ENCODE results near the gene SEC14L6. TPM values are rescaled to one million over a fixed set of nuclear protein-coding genes. Genes with fewer than 3 reads are reported as not detected.

SEC14L6 gene
- total RNA-seq, 4 donors from 2014 or later = not detected

DNA sequence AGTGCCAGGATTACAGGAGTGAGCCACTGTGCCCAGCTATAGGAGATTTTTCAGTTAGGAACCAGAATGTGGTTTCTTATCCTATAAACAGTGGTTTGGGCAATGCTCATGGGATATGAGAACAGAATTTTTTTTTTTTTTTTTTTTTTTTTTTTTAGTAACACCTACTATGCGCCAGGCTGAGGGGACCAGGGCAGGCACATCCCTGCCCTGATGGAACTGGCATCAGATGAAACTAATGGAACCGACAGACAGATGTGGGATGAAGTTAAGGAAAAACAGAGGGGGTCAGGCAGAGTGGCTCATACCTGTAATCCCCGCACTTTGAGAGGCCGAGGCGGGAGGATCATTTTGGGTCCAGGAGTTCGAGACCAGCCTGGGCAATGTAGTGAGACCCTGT, 45.9 kb downstream of the SEC14L6 start:
- ATAC-seq (no peak), DNase-seq (no peak)
- Histone ChIP-seq H3K9me3 (no peaks in the 10 kb centered on the region), H3K36me3 (no peaks in the 10 kb centered on the region), H3K4me3 (no peak overlapping the region), H3K4me1 (no peaks in the 10 kb centered on the region), H3K27me3 (peaks cover 28 to 36% (median 28%) of the 10 kb centered on the region in 3 donors), H3K27ac (no peak overlapping the region)
- in situ Hi-C loops (cut with MboI; ENCODE audit: low sequenced_read_pairs in 4 of 4) (no loop called here), intact Hi-C loops (cut with DNase I; ENCODE audit: low total_unique reads) (no loop called here)
- TF ChIP-seq POLR2A (IDR thresholded peaks at IDR 0.05) (no peak), CTCF (IDR thresholded peaks at IDR 0.05 in 4 of 5, conservative IDR thresholded peaks at IDR 0.05 in 1 of 5) (no peak)

DNA sequence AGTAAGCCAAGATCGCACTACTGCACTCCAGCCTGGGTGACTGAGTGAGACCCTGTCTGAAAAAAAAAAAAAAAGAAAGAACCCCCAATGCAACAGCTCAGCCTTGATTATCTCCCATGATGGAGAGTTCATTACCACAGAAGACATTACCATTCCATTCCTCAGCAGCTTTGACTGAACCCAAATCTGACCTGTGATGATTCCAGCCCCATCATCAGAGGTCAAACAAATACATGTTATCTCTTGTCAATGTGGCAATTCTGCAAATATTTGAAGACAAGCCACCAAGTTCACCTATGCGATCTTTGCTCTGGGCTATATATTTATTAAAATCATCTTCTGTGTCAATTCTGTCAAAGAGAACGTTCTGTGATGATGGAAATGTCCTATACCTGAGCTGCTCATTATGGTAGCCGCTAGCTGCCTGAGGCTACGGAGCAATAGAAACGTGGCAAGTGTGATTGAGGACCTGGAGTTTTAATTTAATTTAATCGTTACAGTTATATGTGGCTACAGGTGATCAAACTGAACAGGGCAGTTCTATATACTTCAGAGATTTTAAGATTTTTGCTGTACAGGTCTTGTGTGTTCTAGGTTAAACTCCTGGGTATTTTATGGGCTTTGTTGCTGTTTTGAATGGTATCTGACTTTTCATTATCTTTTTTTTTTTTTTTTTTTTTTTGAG, 48.9 kb downstream of the SEC14L6 start:
- H3K4me3 ChIP-seq = no peak overlapping the region
- no peaks in the 10 kb centered on the region for H3K4me1 ChIP-seq
- in situ Hi-C loops (cut with MboI; ENCODE audit: low sequenced_read_pairs in 4 of 4) (no loop called here), intact Hi-C loops (cut with DNase I; ENCODE audit: low total_unique reads) (no loop called here)
- DNase-seq (no peak), ATAC-seq (no peak)
- no peaks in the 10 kb centered on the region for H3K36me3 ChIP-seq
- TF ChIP-seq POLR2A (IDR thresholded peaks at IDR 0.05) = no peak
- H3K9me3 ChIP-seq = no peaks in the 10 kb centered on the region
- H3K27ac ChIP-seq = no peak overlapping the region
- H3K27me3 ChIP-seq = peaks cover 7 to 12% (median 8%) of the 10 kb centered on the region in 3 donors

GRCh38 chr22:30495041-30495784, 51.3 kb downstream of the SEC14L6 start:
- intact Hi-C loops (cut with DNase I; ENCODE audit: low total_unique reads) (no loop called here), in situ Hi-C loops (cut with MboI; ENCODE audit: low sequenced_read_pairs in 4 of 4) (no loop called here)
- H3K36me3 ChIP-seq = no peaks in the 10 kb centered on the region
- no peaks in the 10 kb centered on the region for H3K9me3 ChIP-seq
- no peak for DNase-seq
- no peak overlapping the region for H3K4me3 ChIP-seq
- H3K27ac ChIP-seq = no peak overlapping the region
- H3K27me3 ChIP-seq = peaks cover 0 to 6% (median 5%) of the 10 kb centered on the region in 3 donors
- no peak for TF ChIP-seq POLR2A (IDR thresholded peaks at IDR 0.05)
- TF ChIP-seq CTCF (IDR thresholded peaks at IDR 0.05 in 4 of 5, conservative IDR thresholded peaks at IDR 0.05 in 1 of 5) = no peak
- H3K4me1 ChIP-seq = no peaks in the 10 kb centered on the region
- ATAC-seq = no peak

DNA sequence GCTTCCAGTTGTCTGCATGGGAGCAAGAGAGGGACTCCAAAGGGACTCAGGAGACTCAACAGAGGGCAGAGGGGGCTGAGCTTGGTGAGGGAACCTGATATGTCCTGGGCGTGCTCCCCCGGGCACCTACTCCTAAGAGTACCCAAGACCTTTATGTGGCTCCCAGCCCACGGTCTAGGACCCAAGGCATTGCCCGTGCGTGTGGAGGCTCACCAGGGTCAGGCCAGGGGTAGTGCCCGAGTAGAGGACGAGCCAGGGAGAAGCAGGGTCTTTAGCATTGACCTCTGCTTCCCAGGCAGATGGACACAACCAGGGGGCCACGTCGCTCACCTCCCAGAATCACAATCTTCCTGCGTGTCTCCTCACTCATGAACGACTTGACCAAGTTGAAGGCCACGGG, 54.4 kb downstream of the SEC14L6 start:
- H3K27ac ChIP-seq = no peak overlapping the region
- intact Hi-C loops (cut with DNase I; ENCODE audit: low total_unique reads) (no loop called here), in situ Hi-C loops (cut with MboI; ENCODE audit: low sequenced_read_pairs in 4 of 4) (no loop called here)
- no peak for ATAC-seq
- no peaks in the 10 kb centered on the region for H3K4me1 ChIP-seq
- TF ChIP-seq CTCF (IDR thresholded peaks at IDR 0.05 in 4 of 5, conservative IDR thresholded peaks at IDR 0.05 in 1 of 5) (no peak), POLR2A (IDR thresholded peaks at IDR 0.05) (no peak)
- H3K36me3 ChIP-seq = no peaks in the 10 kb centered on the region
- DNase-seq = no peak
- peaks cover 0 to 5% (median 4%) of the 10 kb centered on the region in 3 donors for H3K27me3 ChIP-seq
- no peak overlapping the region for H3K4me3 ChIP-seq
- no peaks in the 10 kb centered on the region for H3K9me3 ChIP-seq

DNA sequence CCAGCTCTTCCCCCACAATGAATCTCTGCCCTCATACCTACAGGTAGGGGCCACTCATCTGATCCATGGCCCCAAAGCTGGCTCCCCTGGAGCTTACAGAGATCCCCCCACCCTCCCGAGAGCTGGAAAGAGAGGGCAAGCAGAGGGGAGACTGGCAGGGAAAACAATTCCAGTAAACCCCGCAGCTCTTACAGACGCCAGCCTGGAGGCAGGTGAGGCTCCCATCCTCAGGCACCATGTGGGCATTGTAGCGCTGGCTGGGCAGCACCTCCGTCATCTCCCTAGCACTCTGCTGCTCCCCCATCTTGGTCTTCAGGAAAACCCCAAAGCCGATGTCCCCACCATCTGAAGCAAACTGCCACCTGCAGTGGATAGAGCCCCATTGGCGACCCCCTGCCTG, 55.2 kb downstream of the SEC14L6 start:
- DNase-seq (no peak), ATAC-seq (no peak)
- H3K9me3 ChIP-seq = no peaks in the 10 kb centered on the region
- in situ Hi-C loops (cut with MboI; ENCODE audit: low sequenced_read_pairs in 4 of 4) = no loop called here
- intact Hi-C loops (cut with DNase I; ENCODE audit: low total_unique reads) = no loop called here
- no peak for TF ChIP-seq CTCF (IDR thresholded peaks at IDR 0.05 in 4 of 5, conservative IDR thresholded peaks at IDR 0.05 in 1 of 5)
- peaks cover 0 to 5% (median 4%) of the 10 kb centered on the region in 3 donors for H3K27me3 ChIP-seq
- H3K4me3 ChIP-seq = no peak overlapping the region
- no peaks in the 10 kb centered on the region for H3K4me1 ChIP-seq
- H3K27ac ChIP-seq = no peak overlapping the region
- H3K36me3 ChIP-seq = no peaks in the 10 kb centered on the region
